Astrocyte of the spinal cord (primary cell): ENCODE results near the gene CPLANE1.

Experiments used
- DNase-seq: peaks from one replicate; pipeline ENCODE4 v3.0.0; 2011; ENCODE audit warnings: low read depth, low spot score
- H3K4me3 ChIP-seq: 2 replicates; pipeline ENCODE4 v1.5.1; 2011; ENCODE audit warnings: low read depth, mild to moderate bottlenecking, low read length, moderate library complexity
- CTCF ChIP-seq: IDR thresholded peaks from 2 replicates; pipeline ENCODE4 v1.5.1; 2012; ENCODE audit warnings: low read depth, mild to moderate bottlenecking, low read length, inconsistent platforms
- in situ Hi-C: cut with HindIII; loops from 2 replicates; pipeline ENCODE4 v1.10.0; 2017; ENCODE audit warnings: low sequenced_read_pairs

Gene CPLANE1

DNA sequence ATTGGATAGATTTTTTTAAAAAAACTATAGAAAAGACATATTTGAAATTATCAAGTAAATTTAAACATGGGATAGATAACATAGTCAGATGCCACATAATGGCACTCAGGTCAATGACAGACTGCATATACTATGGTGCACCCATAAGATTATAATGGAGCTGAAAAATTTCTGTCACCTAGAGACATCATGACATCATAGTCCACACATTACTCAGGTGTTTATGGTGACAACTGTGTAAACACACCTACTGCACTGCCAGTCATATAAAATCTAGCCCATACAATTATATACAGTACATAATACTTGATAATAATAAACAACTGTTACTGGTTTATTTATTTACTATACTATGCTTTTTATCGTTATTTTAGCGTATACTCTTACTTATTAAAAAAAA, 58.6 kb downstream of the CPLANE1 start:
- H3K4me3 ChIP-seq = no peak overlapping the region
- TF ChIP-seq CTCF = no peak
- no peak for DNase-seq
- in situ Hi-C loops = no loop called here

GRCh38 chr5:37189355-37189754, 59.8 kb downstream of the CPLANE1 start:
- no peak for DNase-seq
- TF ChIP-seq CTCF = no peak
- H3K4me3 ChIP-seq = no peak overlapping the region
- in situ Hi-C loops = no loop called here

- no peak for DNase-seq
- in situ Hi-C loops = no loop called here
- H3K4me3 ChIP-seq = no peak overlapping the region
- no peak for TF ChIP-seq CTCF
These were observed 61.7 kb downstream of the CPLANE1 start for GRCh38 chr5:37187465-37187977.

DNA sequence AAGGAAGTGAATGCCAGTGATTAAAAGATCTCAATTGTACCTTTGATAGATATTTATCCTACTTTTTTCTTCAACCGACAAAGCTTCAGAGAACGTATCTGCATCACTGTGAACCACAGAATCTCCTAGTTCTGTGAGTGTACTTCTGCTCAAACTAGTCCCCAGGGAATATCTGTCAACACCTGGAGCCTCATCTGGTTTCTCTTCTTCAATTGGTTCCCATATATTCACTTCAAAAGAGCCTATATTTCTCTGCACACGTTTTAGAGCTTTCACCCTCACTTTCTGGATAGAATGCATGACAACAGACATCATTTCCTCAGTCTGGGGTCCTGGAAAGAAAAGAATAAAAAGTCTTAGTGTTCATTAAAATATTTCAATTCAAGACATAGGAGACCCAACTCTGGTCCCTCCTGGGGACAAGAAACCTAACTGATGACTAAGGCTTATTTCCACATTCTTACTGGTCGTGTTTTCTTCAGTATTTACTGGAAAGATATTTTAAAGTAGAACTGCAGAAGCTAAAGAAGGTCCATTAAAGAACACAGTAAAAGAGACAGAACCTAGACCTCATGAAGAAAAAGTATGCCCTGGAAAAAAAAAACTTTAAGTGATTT, 64.3 kb downstream of the CPLANE1 start:
- TF ChIP-seq CTCF = no peak

DNA sequence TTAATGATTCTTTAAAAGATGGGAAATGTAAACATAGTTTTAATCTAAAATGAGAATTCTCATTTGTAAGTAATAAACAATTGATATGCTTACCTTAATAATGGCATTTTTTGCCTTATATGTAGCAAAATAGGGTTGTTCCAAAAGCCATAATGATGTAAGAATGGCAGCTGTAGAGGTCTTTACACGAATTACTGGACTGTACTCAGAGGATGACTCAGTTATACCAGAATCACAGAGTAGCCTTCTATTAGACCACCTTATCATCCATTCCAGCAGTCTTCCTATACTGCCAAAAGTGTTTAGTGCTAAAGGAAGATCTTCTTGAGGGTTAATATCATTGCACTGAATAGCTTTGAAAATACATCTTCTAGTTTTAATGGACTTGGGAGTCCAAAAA, 66.5 kb downstream of the CPLANE1 start:
- DNase-seq = no peak
- in situ Hi-C loops = no loop called here
- no peak overlapping the region for H3K4me3 ChIP-seq
- TF ChIP-seq CTCF = no peak

More for the DNA sequence above, 64.3 kb downstream of the CPLANE1 start:
- in situ Hi-C loops = no loop called here
- H3K4me3 ChIP-seq = no peak overlapping the region
- DNase-seq = no peak

DNA sequence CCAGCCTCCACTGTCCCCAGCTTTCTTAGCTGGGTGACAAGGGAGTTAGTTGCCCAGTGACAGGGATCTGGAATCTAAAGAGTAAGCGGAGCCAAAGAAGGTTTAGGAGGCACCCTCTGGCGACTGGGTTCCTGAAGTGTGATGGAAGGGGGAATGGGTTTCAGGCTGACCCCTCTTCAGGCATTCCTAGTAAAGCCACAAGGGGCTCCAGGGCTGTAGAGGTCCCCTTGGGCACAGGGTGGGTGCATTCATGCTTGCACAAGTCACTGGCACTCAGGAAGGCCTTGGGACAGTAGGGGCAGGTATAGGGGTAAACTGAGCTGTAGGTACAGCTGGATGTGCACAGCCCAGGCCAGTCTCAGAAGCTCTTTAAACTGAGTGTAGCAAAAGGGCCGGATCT, 74.2 kb downstream of the CPLANE1 start:
- DNase-seq = no peak
- in situ Hi-C loops = no loop called here
- H3K4me3 ChIP-seq = no peak overlapping the region
- no peak for TF ChIP-seq CTCF
